ENCODE measurements around the gene SCAF1.

SCAF1 gene

GRCh38 chr19:49641688-49642491 lies at the start of gene SCAF1:
TSS of gene SCAF1 (plus strand) at chr19:49642209. CDS start at chr19:49645027, 2,818 bp downstream.
- H3K27ac ChIP-seq (ENCODE audit: low read depth in 2 of 2, low read length in 2 of 2) = peak within 1 kb of the TSS; percentile 99 to 100
- H3K9me3 ChIP-seq (ENCODE audit: control insufficient read depth in 2 of 2, low read length in 2 of 2) = no peaks in the 10 kb centered on the region
- no peaks in the 10 kb centered on the region for H3K27me3 ChIP-seq (ENCODE audit: control insufficient read depth in 2 of 2, insufficient read depth in 2 of 2, low read length in 2 of 2)
- peaks cover 33 to 38% of the 10 kb centered on the region in 2 donors for H3K4me1 ChIP-seq (ENCODE audit: control insufficient read depth in 2 of 2, insufficient read depth in 2 of 2, low read length in 2 of 2)
- peak within 1 kb of the TSS; percentile 94 to 99 for H3K9ac ChIP-seq (ENCODE audit: low read depth in 1 of 2, low read length in 2 of 2)
- H3K36me3 ChIP-seq (ENCODE audit: control insufficient read depth in 2 of 2, insufficient read depth in 2 of 2, low read length in 2 of 2) = peaks cover 14 to 21% of the 10 kb centered on the region in 2 donors
- H3K4me3 ChIP-seq (ENCODE audit: low read length in 2 of 2) = peak within 1 kb of the TSS; percentile 74 to 98

GRCh38 chr19:49592486-49593232 lies 49.4 kb upstream of the SCAF1 start:
- Histone ChIP-seq H3K4me1 (ENCODE audit: control insufficient read depth in 2 of 2, insufficient read depth in 2 of 2, low read length in 2 of 2) (peaks cover 9 to 22% of the 10 kb centered on the region in 2 donors), H3K36me3 (ENCODE audit: control insufficient read depth in 2 of 2, insufficient read depth in 2 of 2, low read length in 2 of 2) (peaks cover 8 to 13% of the 10 kb centered on the region in 2 donors), H3K27ac (ENCODE audit: low read depth in 2 of 2, low read length in 2 of 2) (peak overlapping the region; percentile 42 to 97), H3K9me3 (ENCODE audit: control insufficient read depth in 2 of 2, low read length in 2 of 2) (no peaks in the 10 kb centered on the region), H3K9ac (ENCODE audit: low read depth in 1 of 2, low read length in 2 of 2) (peak overlapping the region; percentile 52 to 55), H3K4me3 (ENCODE audit: low read length in 2 of 2) (peak overlapping the region; percentile 70 to 74), H3K27me3 (ENCODE audit: control insufficient read depth in 2 of 2, insufficient read depth in 2 of 2, low read length in 2 of 2) (no peaks in the 10 kb centered on the region)

GRCh38 chr19:49593233-49594113 lies 48.5 kb upstream of the SCAF1 start:
- peak overlapping the region; percentile 86 to 97 for H3K27ac ChIP-seq (ENCODE audit: low read depth in 2 of 2, low read length in 2 of 2)
- peak overlapping the region; percentile 49 to 71 for H3K9ac ChIP-seq (ENCODE audit: low read depth in 1 of 2, low read length in 2 of 2)
- H3K36me3 ChIP-seq (ENCODE audit: control insufficient read depth in 2 of 2, insufficient read depth in 2 of 2, low read length in 2 of 2) = peaks cover 11 to 16% of the 10 kb centered on the region in 2 donors
- H3K4me1 ChIP-seq (ENCODE audit: control insufficient read depth in 2 of 2, insufficient read depth in 2 of 2, low read length in 2 of 2) = peaks cover 9 to 22% of the 10 kb centered on the region in 2 donors
- peak overlapping the region; percentile 70 to 74 for H3K4me3 ChIP-seq (ENCODE audit: low read length in 2 of 2)
- no peaks in the 10 kb centered on the region for H3K27me3 ChIP-seq (ENCODE audit: control insufficient read depth in 2 of 2, insufficient read depth in 2 of 2, low read length in 2 of 2)
- H3K9me3 ChIP-seq (ENCODE audit: control insufficient read depth in 2 of 2, low read length in 2 of 2) = no peaks in the 10 kb centered on the region

- Histone ChIP-seq H3K36me3 (ENCODE audit: control insufficient read depth in 2 of 2, insufficient read depth in 2 of 2, low read length in 2 of 2) (peaks cover 16 to 24% of the 10 kb centered on the region in 2 donors), H3K27ac (ENCODE audit: low read depth in 2 of 2, low read length in 2 of 2) (peak overlapping the region in 1 of 2 donors; percentile 97), H3K27me3 (ENCODE audit: control insufficient read depth in 2 of 2, insufficient read depth in 2 of 2, low read length in 2 of 2) (no peaks in the 10 kb centered on the region), H3K4me1 (ENCODE audit: control insufficient read depth in 2 of 2, insufficient read depth in 2 of 2, low read length in 2 of 2) (peaks cover 9 to 22% of the 10 kb centered on the region in 2 donors), H3K4me3 (ENCODE audit: low read length in 2 of 2) (peak overlapping the region in 1 of 2 donors; percentile 72), H3K9me3 (ENCODE audit: control insufficient read depth in 2 of 2, low read length in 2 of 2) (no peaks in the 10 kb centered on the region), H3K9ac (ENCODE audit: low read depth in 1 of 2, low read length in 2 of 2) (peak overlapping the region in 1 of 2 donors; percentile 71)
Observed at GRCh38 chr19:49594157-49594992, 47.6 kb upstream of the SCAF1 start.

- Histone ChIP-seq H3K4me3 (ENCODE audit: low read length in 2 of 2) (no peak overlapping the region), H3K27ac (ENCODE audit: low read depth in 2 of 2, low read length in 2 of 2) (no peak overlapping the region), H3K27me3 (ENCODE audit: control insufficient read depth in 2 of 2, insufficient read depth in 2 of 2, low read length in 2 of 2) (no peaks in the 10 kb centered on the region), H3K4me1 (ENCODE audit: control insufficient read depth in 2 of 2, insufficient read depth in 2 of 2, low read length in 2 of 2) (peaks cover 9 to 22% of the 10 kb centered on the region in 2 donors), H3K9me3 (ENCODE audit: control insufficient read depth in 2 of 2, low read length in 2 of 2) (no peaks in the 10 kb centered on the region), H3K9ac (ENCODE audit: low read depth in 1 of 2, low read length in 2 of 2) (no peak overlapping the region), H3K36me3 (ENCODE audit: control insufficient read depth in 2 of 2, insufficient read depth in 2 of 2, low read length in 2 of 2) (peaks cover 24 to 30% of the 10 kb centered on the region in 2 donors)
Observed at GRCh38 chr19:49594993-49595818, 46.8 kb upstream of the SCAF1 start.

- H3K27ac ChIP-seq (ENCODE audit: low read depth in 2 of 2, low read length in 2 of 2) = no peak overlapping the region
Observed at GRCh38 chr19:49595819-49596404, 46.1 kb upstream of the SCAF1 start.

GRCh38 chr19:49596407-49596806 lies 45.6 kb upstream of the SCAF1 start:
- Histone ChIP-seq H3K27ac (ENCODE audit: low read depth in 2 of 2, low read length in 2 of 2) (no peak overlapping the region), H3K9me3 (ENCODE audit: control insufficient read depth in 2 of 2, low read length in 2 of 2) (no peaks in the 10 kb centered on the region), H3K27me3 (ENCODE audit: control insufficient read depth in 2 of 2, insufficient read depth in 2 of 2, low read length in 2 of 2) (no peaks in the 10 kb centered on the region), H3K36me3 (ENCODE audit: control insufficient read depth in 2 of 2, insufficient read depth in 2 of 2, low read length in 2 of 2) (peaks cover 28 to 34% of the 10 kb centered on the region in 2 donors), H3K9ac (ENCODE audit: low read depth in 1 of 2, low read length in 2 of 2) (no peak overlapping the region), H3K4me3 (ENCODE audit: low read length in 2 of 2) (no peak overlapping the region), H3K4me1 (ENCODE audit: control insufficient read depth in 2 of 2, insufficient read depth in 2 of 2, low read length in 2 of 2) (peaks cover 9 to 18% of the 10 kb centered on the region in 2 donors)

More at GRCh38 chr19:49595819-49596404, 46.1 kb upstream of the SCAF1 start:
- no peaks in the 10 kb centered on the region for H3K9me3 ChIP-seq (ENCODE audit: control insufficient read depth in 2 of 2, low read length in 2 of 2)
- H3K9ac ChIP-seq (ENCODE audit: low read depth in 1 of 2, low read length in 2 of 2) = no peak overlapping the region
- H3K27me3 ChIP-seq (ENCODE audit: control insufficient read depth in 2 of 2, insufficient read depth in 2 of 2, low read length in 2 of 2) = no peaks in the 10 kb centered on the region
- peaks cover 25 to 32% of the 10 kb centered on the region in 2 donors for H3K36me3 ChIP-seq (ENCODE audit: control insufficient read depth in 2 of 2, insufficient read depth in 2 of 2, low read length in 2 of 2)
- H3K4me1 ChIP-seq (ENCODE audit: control insufficient read depth in 2 of 2, insufficient read depth in 2 of 2, low read length in 2 of 2) = peaks cover 9 to 18% of the 10 kb centered on the region in 2 donors
- H3K4me3 ChIP-seq (ENCODE audit: low read length in 2 of 2) = no peak overlapping the region

- Histone ChIP-seq H3K27ac (ENCODE audit: low read depth in 2 of 2, low read length in 2 of 2) (no peak overlapping the region), H3K27me3 (ENCODE audit: control insufficient read depth in 2 of 2, insufficient read depth in 2 of 2, low read length in 2 of 2) (no peaks in the 10 kb centered on the region), H3K9me3 (ENCODE audit: control insufficient read depth in 2 of 2, low read length in 2 of 2) (no peaks in the 10 kb centered on the region), H3K36me3 (ENCODE audit: control insufficient read depth in 2 of 2, insufficient read depth in 2 of 2, low read length in 2 of 2) (peaks cover 33 to 39% of the 10 kb centered on the region in 2 donors), H3K4me1 (ENCODE audit: control insufficient read depth in 2 of 2, insufficient read depth in 2 of 2, low read length in 2 of 2) (peaks cover 9 to 17% of the 10 kb centered on the region in 2 donors), H3K9ac (ENCODE audit: low read depth in 1 of 2, low read length in 2 of 2) (no peak overlapping the region), H3K4me3 (ENCODE audit: low read length in 2 of 2) (no peak overlapping the region)
Observed at GRCh38 chr19:49596954-49597702, 44.9 kb upstream of the SCAF1 start.

All from mucosa of rectum (tissue), 2 donors.